PC-3 (cell line): ENCODE results near the gene SNCAIP. TPM values are rescaled to one million over a fixed set of nuclear protein-coding genes. Genes with fewer than 3 reads are reported as not detected.

Experiments used
- ATAC-seq: fragments of 200-7000 bp; cut with Tn5 transposase; 2 replicates; pipeline ENCODE4 v1.9.1; 2020; ENCODE audit warnings: mild to moderate bottlenecking, moderate library complexity
- BruUV-seq: library from RNA; stranded (reverse); fragments of 400-500 nt; replicated peaks from 2 replicates; lab custom pipeline; 2021; lab: Mats Ljungman, UMichigan
- CTCF ChIA-PET: fragments of 300-600 bp; sonication (Branson Sonifier 250); formaldehyde crosslinking; loops from one replicate; lab custom pipeline; 2022; ENCODE audit warnings: antibody characterized with exemption; lab: Charles Lee
- POLR2A ChIA-PET: fragments of 300-600 bp; sonication (Branson Sonifier 250); formaldehyde crosslinking; loops from one replicate; lab custom pipeline; 2022; ENCODE audit warnings: antibody characterized with exemption; ENCODE audit not compliant: unreplicated experiment; lab: Charles Lee
- DNase-seq: peaks from one replicate; pipeline ENCODE4 v3.0.0-alpha.2; 2015
- H2AFZ ChIP-seq: fragments of 300-600 bp; sonication (generic); 2 replicates; pipeline ENCODE4 v1.6.0; 2016; ENCODE audit warnings: antibody characterized with exemption, low read length
- H3F3A ChIP-seq: fragments of 300-600 bp; sonication (generic); one replicate; pipeline ENCODE4 v1.6.0; 2017; ENCODE audit warnings: antibody characterized with exemption, low read length, control low read depth, mild to moderate bottlenecking; ENCODE audit not compliant: unreplicated experiment
- H3K27ac ChIP-seq: fragments of 300-600 bp; sonication (generic); 2 replicates; pipeline ENCODE4 v1.5.1; 2016; ENCODE audit warnings: mild to moderate bottlenecking, low read length
- H3K27me3 ChIP-seq: fragments of 300-600 bp; sonication (generic); 2 replicates; pipeline ENCODE4 v1.6.1; 2016; ENCODE audit warnings: low read length, mixed read lengths
- H3K36me3 ChIP-seq: fragments of 300-600 bp; sonication (generic); 2 replicates; pipeline ENCODE4 v1.6.1; 2016; ENCODE audit warnings: low read depth, mixed run types, low read length, mixed read lengths
- H3K4me1 ChIP-seq: fragments of 300-600 bp; sonication (generic); 2 replicates; pipeline ENCODE4 v1.5.1; 2016; ENCODE audit warnings: low read length; ENCODE audit not compliant: insufficient read depth
- H3K4me2 ChIP-seq: fragments of 300-600 bp; sonication (generic); 2 replicates; pipeline ENCODE4 v1.6.0; 2016; ENCODE audit warnings: low read length
- H3K4me3 ChIP-seq: fragments of 300-600 bp; sonication (generic); 2 replicates; pipeline ENCODE4 v1.5.1; 2016; ENCODE audit warnings: mild to moderate bottlenecking, low read length, mixed read lengths
- H3K79me2 ChIP-seq: fragments of 300-600 bp; sonication (generic); 2 replicates; pipeline ENCODE4 v1.6.1; 2017; ENCODE audit warnings: low read length, mixed read lengths
- H3K9ac ChIP-seq: fragments of 300-600 bp; sonication (generic); 2 replicates; pipeline ENCODE4 v1.6.0; 2016; ENCODE audit warnings: mild to moderate bottlenecking, low read length
- H3K9me2 ChIP-seq: fragments of 300-600 bp; sonication (generic); replicated peaks from 2 replicates; pipeline ENCODE4 v1.6.1; 2016; ENCODE audit warnings: mixed run types, low read length, mixed read lengths
- H3K9me3 ChIP-seq: fragments of 300-600 bp; sonication (generic); 2 replicates; pipeline ENCODE4 v1.6.1; 2016; ENCODE audit warnings: low read length, mixed read lengths
- H4K20me1 ChIP-seq: fragments of 300-600 bp; sonication (generic); 2 replicates; pipeline ENCODE4 v1.6.1; 2016; ENCODE audit warnings: low read length, mixed read lengths
- EZH2 ChIP-seq: fragments of 300-600 bp; sonication (generic); IDR thresholded peaks from one replicate; pipeline ENCODE4 v1.6.1; 2017; ENCODE audit warnings: antibody characterized with exemption, mild to moderate bottlenecking, low read length; ENCODE audit not compliant: unreplicated experiment
- EZH2phosphoT487 ChIP-seq: fragments of 300-600 bp; sonication (generic); IDR thresholded peaks from 2 replicates; pipeline ENCODE4 v1.6.1; 2018; ENCODE audit warnings: mild to moderate bottlenecking, antibody characterized with exemption, low read length, borderline replicate concordance
- intact Hi-C: fragments of 100-400 bp; cut with micrococcal nuclease; formaldehyde crosslinking; loops from 2 replicates; pipeline ENCODE4 v1.9.0; 2023
- total RNA-seq: library from RNA; depleted of rRNA; stranded (reverse); fragments of >200 nt; gene quantifications from 2 replicates; pipeline ENCODE4 v1.2.3, GENCODE V29; 2014
- TF ChIP-seq, protein P1 (sequence below): fragments of 300-600 bp; sonication (generic); conservative IDR thresholded peaks from 2 replicates; pipeline ENCODE4 v1.5.1; 2017; ENCODE audit warnings: antibody characterized with exemption, low read depth, mild to moderate bottlenecking, low read length

The SNCAIP gene
- total RNA-seq, 1 experiment from 2014 or later, result not detected

DNA sequence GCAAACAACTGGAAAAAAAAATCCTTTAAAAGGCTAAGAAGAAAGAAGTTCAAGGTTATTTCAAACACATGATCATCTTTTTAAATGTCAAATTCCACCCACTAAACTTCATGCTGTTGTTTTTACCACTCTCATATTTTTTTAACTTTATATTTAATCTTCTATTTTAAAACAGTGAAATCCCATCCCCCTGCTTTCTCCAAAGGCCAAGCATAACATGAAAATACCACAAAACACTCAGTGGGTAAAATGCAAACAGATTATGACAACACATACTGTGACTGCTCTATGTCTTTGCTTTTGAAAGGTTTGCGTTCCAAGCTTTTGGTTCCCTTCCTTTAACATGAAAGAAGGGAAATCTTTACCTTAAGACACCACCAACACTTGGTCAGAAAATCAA lies 127.6 kb downstream of the SNCAIP start:
- no peak overlapping the region for H3K4me3 ChIP-seq
- ATAC-seq (no peak), DNase-seq (no peak)
- no peaks in the 10 kb centered on the region for H3K9me3 ChIP-seq
- no peaks in the 10 kb centered on the region for H4K20me1 ChIP-seq
- H3K4me1 ChIP-seq, result no peaks in the 10 kb centered on the region
- H3K9ac ChIP-seq, result no peak overlapping the region
- no peaks in the 10 kb centered on the region for H3F3A ChIP-seq
- TF ChIP-seq EZH2phosphoT487 (no peak), EZH2 (no peak)
- TF ChIP-seq, protein P1, sequence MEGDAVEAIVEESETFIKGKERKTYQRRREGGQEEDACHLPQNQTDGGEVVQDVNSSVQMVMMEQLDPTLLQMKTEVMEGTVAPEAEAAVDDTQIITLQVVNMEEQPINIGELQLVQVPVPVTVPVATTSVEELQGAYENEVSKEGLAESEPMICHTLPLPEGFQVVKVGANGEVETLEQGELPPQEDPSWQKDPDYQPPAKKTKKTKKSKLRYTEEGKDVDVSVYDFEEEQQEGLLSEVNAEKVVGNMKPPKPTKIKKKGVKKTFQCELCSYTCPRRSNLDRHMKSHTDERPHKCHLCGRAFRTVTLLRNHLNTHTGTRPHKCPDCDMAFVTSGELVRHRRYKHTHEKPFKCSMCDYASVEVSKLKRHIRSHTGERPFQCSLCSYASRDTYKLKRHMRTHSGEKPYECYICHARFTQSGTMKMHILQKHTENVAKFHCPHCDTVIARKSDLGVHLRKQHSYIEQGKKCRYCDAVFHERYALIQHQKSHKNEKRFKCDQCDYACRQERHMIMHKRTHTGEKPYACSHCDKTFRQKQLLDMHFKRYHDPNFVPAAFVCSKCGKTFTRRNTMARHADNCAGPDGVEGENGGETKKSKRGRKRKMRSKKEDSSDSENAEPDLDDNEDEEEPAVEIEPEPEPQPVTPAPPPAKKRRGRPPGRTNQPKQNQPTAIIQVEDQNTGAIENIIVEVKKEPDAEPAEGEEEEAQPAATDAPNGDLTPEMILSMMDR, result no peak
- H3K9me2 ChIP-seq, result no peaks in the 10 kb centered on the region
- no peaks in the 10 kb centered on the region for H3K79me2 ChIP-seq
- no peak overlapping the region for H3K4me2 ChIP-seq
- ChIA-PET POLR2A (no interaction called here), CTCF (no interaction called here)
- H3K27ac ChIP-seq, result no peak overlapping the region
- no peak overlapping the region for H2AFZ ChIP-seq
- intact Hi-C loops, result no loop called here
- H3K36me3 ChIP-seq, result no peaks in the 10 kb centered on the region
- no TSS peak for BruUV-seq
- peaks cover 17% of the 10 kb centered on the region; the same call in 1 of the 2 replicates for H3K27me3 ChIP-seq

DNA sequence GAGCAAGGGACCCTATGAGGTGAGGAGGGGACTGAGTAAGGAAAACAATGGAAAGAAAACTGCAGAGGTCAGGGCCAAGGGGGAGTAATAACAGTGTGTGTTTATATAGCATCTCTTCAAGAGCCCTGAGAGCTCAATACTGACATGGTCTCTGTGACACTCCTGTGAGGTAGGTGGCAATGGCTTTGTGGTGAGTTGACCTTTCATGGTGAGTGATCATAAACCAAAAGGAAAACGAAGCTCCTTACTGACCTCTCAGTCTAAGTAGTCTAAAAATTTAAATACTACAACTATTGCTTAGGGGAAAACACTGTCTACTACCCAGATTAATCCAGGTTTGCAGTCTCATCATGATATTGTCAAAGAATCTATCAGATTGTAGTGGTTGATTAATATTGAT lies 130.9 kb downstream of the SNCAIP start:
- Histone ChIP-seq H3K9me2 (no peaks in the 10 kb centered on the region), H4K20me1 (no peaks in the 10 kb centered on the region), H3K27ac (no peak overlapping the region), H3K4me2 (no peak overlapping the region), H3K27me3 (peaks cover 17% of the 10 kb centered on the region; the same call in 1 of the 2 replicates), H3K9me3 (no peaks in the 10 kb centered on the region), H3K9ac (no peak overlapping the region), H3K79me2 (no peaks in the 10 kb centered on the region), H3K4me1 (no peaks in the 10 kb centered on the region), H2AFZ (no peak overlapping the region), H3F3A (no peaks in the 10 kb centered on the region), H3K36me3 (no peaks in the 10 kb centered on the region), H3K4me3 (no peak overlapping the region)
- TF ChIP-seq, protein P1, result no peak
- TF ChIP-seq EZH2phosphoT487, result no peak
- no peak for TF ChIP-seq EZH2
- no peak for DNase-seq
- no peak for ATAC-seq
- ChIA-PET POLR2A (no interaction called here), CTCF (no interaction called here)
- BruUV-seq, result no TSS peak
- intact Hi-C loops, result no loop called here

DNA sequence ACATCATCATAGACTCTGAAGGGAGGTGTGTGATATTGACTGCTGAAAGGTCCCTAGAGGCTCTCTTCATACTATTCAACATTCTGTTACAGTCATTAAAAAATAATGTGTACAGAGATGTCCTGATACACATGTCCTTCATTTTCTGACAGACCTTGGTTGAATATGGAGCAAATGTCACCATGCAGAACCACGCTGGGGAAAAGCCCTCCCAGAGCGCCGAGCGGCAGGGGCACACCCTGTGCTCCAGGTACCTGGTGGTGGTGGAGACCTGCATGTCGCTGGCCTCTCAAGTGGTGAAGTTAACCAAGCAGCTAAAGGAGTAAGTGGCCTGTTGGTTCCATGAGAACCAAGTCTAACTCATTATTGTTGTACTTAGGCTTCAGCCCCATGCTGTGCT lies 132.4 kb downstream of the SNCAIP start:
- H3K4me2 ChIP-seq, result no peak overlapping the region
- no peaks in the 10 kb centered on the region for H3K4me1 ChIP-seq
- no peak for DNase-seq
- H3F3A ChIP-seq, result no peaks in the 10 kb centered on the region
- TF ChIP-seq EZH2phosphoT487 (no peak), EZH2 (no peak)
- TF ChIP-seq, protein P1, result no peak
- intact Hi-C loops, result no loop called here
- H3K9me2 ChIP-seq, result no peaks in the 10 kb centered on the region
- H3K79me2 ChIP-seq, result no peaks in the 10 kb centered on the region
- H3K4me3 ChIP-seq, result no peak overlapping the region
- no peak overlapping the region for H3K27ac ChIP-seq
- no peaks in the 10 kb centered on the region for H3K36me3 ChIP-seq
- no peak overlapping the region for H2AFZ ChIP-seq
- H3K9ac ChIP-seq, result no peak overlapping the region
- BruUV-seq, result no TSS peak
- H3K9me3 ChIP-seq, result no peaks in the 10 kb centered on the region
- ATAC-seq, result no peak
- POLR2A ChIA-PET, result no interaction called here
- 0 out of 2 replicates have a peak, but pooled peaks cover 8% of the 10 kb centered on the region for H3K27me3 ChIP-seq
- CTCF ChIA-PET, result no interaction called here
- no peaks in the 10 kb centered on the region for H4K20me1 ChIP-seq
